ENCODE results near the gene PLA2G6.

PLA2G6 gene

GRCh38 chr22:38072322-38073149 is 109.1 kb downstream of the PLA2G6 start:
- DNase-seq (ENCODE audit: low read depth in 3 of 3), result no peak

DNA sequence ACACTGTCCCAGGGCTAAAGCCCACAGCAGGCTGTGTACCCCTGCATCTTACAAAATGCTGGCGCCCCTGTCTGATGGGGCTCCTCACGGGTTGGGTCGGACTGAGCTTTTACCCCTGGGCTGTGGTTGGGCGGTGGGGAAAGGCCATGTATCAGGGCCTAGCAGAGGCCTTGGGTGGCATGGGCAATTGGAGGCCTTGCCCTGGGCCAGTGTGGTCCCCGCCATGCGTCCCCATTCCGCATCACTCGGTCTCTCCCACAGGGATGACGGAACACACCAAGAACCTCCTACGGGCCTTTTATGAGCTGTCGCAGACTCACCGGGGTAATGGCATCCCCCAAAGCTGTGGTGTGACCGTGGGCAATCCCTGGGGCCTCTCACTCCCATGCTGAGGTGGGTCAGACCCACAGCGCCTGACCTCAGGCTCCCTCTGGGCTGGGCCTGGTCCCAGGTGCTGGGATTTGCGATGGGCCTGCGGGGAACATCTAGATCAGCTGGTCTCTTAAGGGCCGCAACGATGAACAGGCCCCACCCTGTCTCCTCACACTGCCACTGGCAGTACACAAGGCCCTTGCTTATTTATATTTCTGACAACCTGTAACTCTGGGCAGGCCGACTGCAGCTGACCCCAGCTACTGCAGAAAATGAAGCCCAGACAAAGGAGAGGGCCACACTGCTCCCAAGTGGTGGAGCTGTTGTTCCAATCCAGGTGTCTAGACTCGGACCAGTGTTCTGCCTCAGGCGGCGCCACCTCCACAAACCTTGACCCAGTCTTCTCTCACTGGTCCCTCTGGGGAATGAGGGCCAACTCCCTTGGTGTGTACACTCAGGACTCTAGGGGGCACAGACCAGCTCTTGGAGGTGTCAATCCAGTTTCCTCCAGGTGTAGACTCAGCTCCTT is 110.0 kb downstream of the PLA2G6 start:
- DNase-seq (ENCODE audit: low read depth in 3 of 3), result no peak

GRCh38 chr22:38070250-38070921 is 111.2 kb downstream of the PLA2G6 start:
- no peak for DNase-seq (ENCODE audit: low read depth in 3 of 3)

DNA sequence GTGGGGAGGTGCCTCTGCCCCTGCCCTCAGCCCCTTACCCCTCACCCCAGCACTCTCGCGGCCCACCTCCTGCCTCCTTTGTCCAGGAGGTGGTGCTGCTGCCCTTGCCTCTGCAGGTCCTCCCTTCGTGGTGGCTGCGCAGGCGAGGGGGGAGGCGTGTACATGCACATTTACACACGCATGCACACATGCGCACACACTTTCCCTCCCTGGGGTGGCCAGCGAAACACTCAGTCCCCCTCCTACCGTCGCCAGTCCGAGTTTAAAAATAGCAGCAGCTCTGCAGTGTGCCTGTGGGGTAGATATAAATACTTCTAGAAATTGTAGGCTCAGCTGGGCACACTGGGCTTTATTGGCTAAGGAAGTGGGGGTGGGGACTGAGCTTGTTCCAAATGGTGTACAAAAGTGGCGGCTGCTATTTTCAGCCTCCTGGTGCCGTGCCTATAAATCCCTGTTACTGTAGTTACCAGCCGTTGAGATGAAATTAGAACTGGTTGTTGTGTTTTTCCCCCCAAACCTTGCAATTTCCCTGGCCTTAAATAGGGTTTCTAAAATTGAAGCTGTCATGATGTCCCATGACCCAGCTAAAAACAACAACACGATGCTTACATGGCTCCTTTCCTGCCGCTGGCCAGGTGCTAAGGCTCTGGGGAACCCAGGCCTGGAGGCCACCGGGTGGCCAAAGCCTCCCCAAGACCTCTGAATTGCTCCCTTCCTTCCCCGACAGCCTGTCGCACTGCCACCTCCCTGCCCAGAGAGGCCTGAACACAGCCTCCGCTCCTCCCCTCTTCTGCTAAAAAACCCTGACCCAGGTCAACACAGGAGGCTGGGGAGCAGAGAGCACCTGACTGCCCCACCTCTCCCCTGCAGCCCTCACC is 112.0 kb downstream of the PLA2G6 start:
- no peak for DNase-seq (ENCODE audit: low read depth in 3 of 3)

DNA sequence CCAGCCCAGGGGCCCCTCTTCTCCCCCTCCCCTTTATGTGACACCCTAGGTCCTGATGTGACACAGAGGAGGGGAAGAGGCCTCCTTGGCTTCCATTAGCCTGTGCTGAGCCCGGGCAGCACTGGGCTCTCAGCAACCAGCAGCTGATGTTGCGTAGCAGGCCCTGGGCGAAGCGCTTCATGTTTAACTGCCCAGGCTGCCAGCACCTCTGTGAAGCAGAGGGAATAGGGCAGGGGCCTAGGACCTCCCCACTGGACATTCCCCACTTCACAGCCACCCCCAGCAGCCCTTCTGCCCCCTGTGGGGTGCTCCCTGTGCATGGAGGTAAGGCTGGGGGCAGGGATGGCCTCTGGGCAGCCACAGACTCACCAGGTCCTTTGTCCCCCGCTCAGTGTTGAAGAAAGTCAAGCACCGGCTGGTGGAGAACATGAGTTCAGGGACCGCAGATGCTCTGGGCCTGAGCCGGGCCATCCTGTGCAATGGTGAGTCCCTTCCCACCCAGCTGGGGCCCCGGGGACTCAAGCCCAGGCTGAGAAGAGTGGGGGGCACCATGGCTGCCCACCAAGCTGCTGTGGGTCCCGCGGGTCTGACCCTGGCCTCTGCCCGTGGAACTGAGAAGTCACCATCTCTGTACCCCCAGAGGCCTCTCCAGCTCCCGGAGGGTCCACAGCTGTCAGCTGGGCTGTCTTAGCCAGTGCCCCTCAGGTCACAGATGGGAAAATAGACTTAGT is 112.8 kb downstream of the PLA2G6 start:
- DNase-seq (ENCODE audit: low read depth in 3 of 3), result no peak

GRCh38 chr22:38067761-38068360 is 113.8 kb downstream of the PLA2G6 start:
- no peak for DNase-seq (ENCODE audit: low read depth in 3 of 3)

DNA sequence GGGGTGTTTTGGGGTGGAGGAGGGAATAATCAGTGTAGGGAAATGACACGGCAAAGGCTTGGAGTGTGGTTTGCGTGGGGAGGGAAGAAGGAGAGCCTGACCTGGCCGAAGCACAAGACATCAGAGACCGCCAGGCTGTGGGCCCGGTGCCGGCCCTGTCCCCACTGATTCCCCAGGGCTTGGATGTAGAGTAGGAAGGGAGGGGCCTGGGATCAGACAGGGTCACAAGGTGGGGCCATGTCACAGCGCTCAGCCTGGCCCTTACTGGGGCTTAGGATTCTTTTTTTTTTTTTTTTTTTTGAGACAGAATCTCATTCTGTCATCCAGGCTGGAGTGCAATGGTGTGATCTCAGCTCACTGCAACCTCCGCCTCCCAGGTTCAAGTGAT is 114.6 kb downstream of the PLA2G6 start:
- no peak for DNase-seq (ENCODE audit: low read depth in 3 of 3)

DNA sequence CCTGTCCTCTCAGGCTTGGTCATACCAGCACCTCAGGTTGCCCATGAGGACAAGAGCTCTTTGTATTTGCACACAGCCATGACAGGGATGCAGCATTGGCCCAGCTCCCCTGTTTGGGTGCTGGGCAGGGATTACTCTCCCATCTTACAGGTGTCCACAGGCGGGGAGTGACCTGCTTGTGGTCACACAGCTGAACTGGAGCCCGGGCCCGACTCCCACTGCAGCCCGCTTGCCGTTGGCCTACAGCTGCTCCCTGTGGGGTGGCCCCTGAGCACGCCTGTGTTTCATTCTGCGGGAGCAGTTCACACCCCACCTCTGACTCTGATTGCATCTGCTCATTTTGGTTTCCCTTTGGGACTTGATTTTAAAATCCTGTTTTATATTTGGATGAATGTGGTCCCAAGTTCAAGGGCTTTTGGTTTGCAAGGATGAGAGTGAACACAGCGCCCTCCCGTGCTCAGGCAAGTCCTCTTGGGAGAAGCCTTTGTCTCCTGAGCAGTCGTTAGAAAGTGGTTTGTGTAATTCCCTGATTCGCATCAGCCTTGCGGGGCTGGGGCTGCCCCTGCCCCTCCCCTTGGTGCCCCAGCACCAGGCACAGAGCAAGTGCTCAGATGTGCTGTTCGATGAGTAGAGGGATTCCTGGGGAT is 115.1 kb downstream of the PLA2G6 start:
- no peak for DNase-seq (ENCODE audit: low read depth in 3 of 3)

- no peak for DNase-seq (ENCODE audit: low read depth in 3 of 3)
Measured at GRCh38 chr22:38065539-38065938, 116.1 kb downstream of the PLA2G6 start.

DNA sequence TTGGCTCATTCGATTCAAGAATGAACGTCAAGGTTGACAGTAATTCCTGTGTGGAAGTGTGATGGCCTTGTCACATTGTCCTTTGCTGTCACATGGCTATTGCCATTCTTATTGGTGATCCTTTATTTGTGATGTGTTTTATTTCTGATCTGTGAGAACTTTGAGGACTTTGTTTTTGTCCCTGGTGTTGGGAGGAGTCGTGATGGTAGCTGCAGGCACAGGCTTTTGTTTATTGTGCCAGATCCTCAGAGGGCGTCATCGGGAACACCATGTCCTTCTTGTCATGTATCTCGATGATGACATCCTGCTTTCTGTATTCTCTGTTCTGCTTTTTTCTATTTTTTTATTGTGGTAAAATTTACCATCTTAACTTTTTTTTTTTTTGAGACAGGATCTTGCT is 118.8 kb downstream of the PLA2G6 start:
- no peak for DNase-seq (ENCODE audit: low read depth in 3 of 3)

Measured in stimulated activated CD4-positive, alpha-beta T cell treated with anti-CD3 and anti-CD28 coated beads, TNF-alpha, amount 100 ng/mL, for 24 hours (primary cell).